ENCODE data around the gene COMMD9.

Gene COMMD9

GRCh38 chr11:36228689-36229088 is 60.5 kb downstream of the COMMD9 start:
- H3K79me2 ChIP-seq (ENCODE audit: low read length) = no peaks in the 10 kb centered on the region
- no peak for DNase-seq
- H3K9ac ChIP-seq (ENCODE audit: low read length) = no peak overlapping the region
- no peak overlapping the region for H3K27ac ChIP-seq (ENCODE audit: low read length)
- no peaks in the 10 kb centered on the region; the same call in 1 of the 2 replicates for H3K9me3 ChIP-seq (replicated peaks; ENCODE audit: insufficient read depth, low read length)
- no peak overlapping the region for H3K4me2 ChIP-seq (ENCODE audit: low read depth, low read length)
- H3K4me1 ChIP-seq (ENCODE audit: low read length) = no peaks in the 10 kb centered on the region
- H3K27me3 ChIP-seq (replicated peaks; ENCODE audit: insufficient read depth, low read length) = no peaks in the 10 kb centered on the region
- H3F3A ChIP-seq (ENCODE audit: insufficient read depth, low read length) = no peaks in the 10 kb centered on the region
- H4K20me1 ChIP-seq (ENCODE audit: insufficient read depth, low read length) = no peaks in the 10 kb centered on the region
- no peak overlapping the region for H3K4me3 ChIP-seq (ENCODE audit: low read length)
- no peaks in the 10 kb centered on the region for H3K9me2 ChIP-seq (replicated peaks; ENCODE audit: insufficient read depth, low read length)
- TF ChIP-seq EZH2 (optimal IDR thresholded peaks at IDR 0.05; ENCODE audit: low read depth, low read length) (no peak), CTCF (IDR thresholded peaks at IDR 0.05; ENCODE audit: low read length) (no peak), EZH2phosphoT487 (IDR thresholded peaks at IDR 0.05; ENCODE audit: low read length) (no peak)
- no peaks in the 10 kb centered on the region for H3K36me3 ChIP-seq (replicated peaks; ENCODE audit: insufficient read depth, low read length)
- no peak overlapping the region for H2AFZ ChIP-seq (ENCODE audit: low read length)

GRCh38 chr11:36227044-36227443 is 62.2 kb downstream of the COMMD9 start:
- H3F3A ChIP-seq (ENCODE audit: insufficient read depth, low read length) = no peaks in the 10 kb centered on the region
- no peaks in the 10 kb centered on the region for H3K4me1 ChIP-seq (ENCODE audit: low read length)
- no peak overlapping the region for H3K4me3 ChIP-seq (ENCODE audit: low read length)
- H3K4me2 ChIP-seq (ENCODE audit: low read depth, low read length) = no peak overlapping the region
- H3K9ac ChIP-seq (ENCODE audit: low read length) = no peak overlapping the region
- H2AFZ ChIP-seq (ENCODE audit: low read length) = no peak overlapping the region
- no peak for TF ChIP-seq EZH2 (optimal IDR thresholded peaks at IDR 0.05; ENCODE audit: low read depth, low read length)
- no peak for TF ChIP-seq CTCF (IDR thresholded peaks at IDR 0.05; ENCODE audit: low read length)
- no peak for TF ChIP-seq EZH2phosphoT487 (IDR thresholded peaks at IDR 0.05; ENCODE audit: low read length)
- no peaks in the 10 kb centered on the region for H3K9me2 ChIP-seq (replicated peaks; ENCODE audit: insufficient read depth, low read length)
- DNase-seq = no peak
- H3K9me3 ChIP-seq (replicated peaks; ENCODE audit: insufficient read depth, low read length) = no peaks in the 10 kb centered on the region; the same call in 1 of the 2 replicates
- no peaks in the 10 kb centered on the region for H3K79me2 ChIP-seq (ENCODE audit: low read length)
- no peaks in the 10 kb centered on the region for H3K27me3 ChIP-seq (replicated peaks; ENCODE audit: insufficient read depth, low read length)
- H4K20me1 ChIP-seq (ENCODE audit: insufficient read depth, low read length) = no peaks in the 10 kb centered on the region
- no peaks in the 10 kb centered on the region for H3K36me3 ChIP-seq (replicated peaks; ENCODE audit: insufficient read depth, low read length)
- no peak overlapping the region for H3K27ac ChIP-seq (ENCODE audit: low read length)

- H3K4me3 ChIP-seq (ENCODE audit: low read length) = no peak overlapping the region
- no peaks in the 10 kb centered on the region for H4K20me1 ChIP-seq (ENCODE audit: insufficient read depth, low read length)
- no peaks in the 10 kb centered on the region for H3K9me2 ChIP-seq (replicated peaks; ENCODE audit: insufficient read depth, low read length)
- H3K36me3 ChIP-seq (replicated peaks; ENCODE audit: insufficient read depth, low read length) = no peaks in the 10 kb centered on the region
- TF ChIP-seq CTCF (IDR thresholded peaks at IDR 0.05; ENCODE audit: low read length) (no peak), EZH2 (optimal IDR thresholded peaks at IDR 0.05; ENCODE audit: low read depth, low read length) (no peak)
- H2AFZ ChIP-seq (ENCODE audit: low read length) = no peak overlapping the region
- no peak overlapping the region for H3K4me2 ChIP-seq (ENCODE audit: low read depth, low read length)
- no peaks in the 10 kb centered on the region for H3K79me2 ChIP-seq (ENCODE audit: low read length)
- no peaks in the 10 kb centered on the region for H3K4me1 ChIP-seq (ENCODE audit: low read length)
- H3K27me3 ChIP-seq (replicated peaks; ENCODE audit: insufficient read depth, low read length) = no peaks in the 10 kb centered on the region
- no peaks in the 10 kb centered on the region for H3F3A ChIP-seq (ENCODE audit: insufficient read depth, low read length)
- no peak for DNase-seq
- no peaks in the 10 kb centered on the region for H3K9me3 ChIP-seq (replicated peaks; ENCODE audit: insufficient read depth, low read length)
- no peak overlapping the region for H3K27ac ChIP-seq (ENCODE audit: low read length)
- no peak overlapping the region for H3K9ac ChIP-seq (ENCODE audit: low read length)
Measured at GRCh38 chr11:36224209-36224882, 64.9 kb downstream of the COMMD9 start.

All from MM.1S (cell line).